Superior temporal gyrus (tissue), 1 donor: ENCODE data around the gene SALL4.
"Not testable (repeated sequence)": the region's sequence is repeated elsewhere in the genome, so short reads cannot be mapped to it uniquely, and the experiment has no call there.

Source experiments
- DNase-seq: peaks from one replicate; pipeline ENCODE4 v3.0.0-alpha.2; 2016; ENCODE audit errors: extremely low spot score

The SALL4 gene

DNA sequence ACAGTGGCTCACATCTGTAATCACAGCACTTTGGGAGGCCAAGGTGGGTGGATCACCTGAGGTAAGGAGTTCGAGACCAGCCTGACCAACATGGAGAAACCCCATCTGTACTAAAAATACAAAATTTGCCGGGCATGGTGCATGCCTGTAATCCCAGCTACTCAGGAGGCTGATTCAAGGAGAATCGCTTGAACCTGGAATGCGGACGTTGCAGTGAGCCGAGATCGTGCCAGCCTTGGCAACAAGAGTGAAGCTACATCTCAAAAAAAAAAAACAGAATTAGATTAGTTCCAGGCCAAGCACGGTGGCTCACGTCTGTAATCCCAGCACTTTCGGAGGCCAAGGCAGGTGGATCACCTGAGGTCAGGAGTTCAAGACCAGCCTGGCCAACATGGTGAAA is 36.9 kb downstream of the SALL4 start:
- not testable (repeated sequence) for DNase-seq

- DNase-seq, result no peak
Measured at GRCh38 chr20:51763965-51764602, 38.2 kb downstream of the SALL4 start.

DNA sequence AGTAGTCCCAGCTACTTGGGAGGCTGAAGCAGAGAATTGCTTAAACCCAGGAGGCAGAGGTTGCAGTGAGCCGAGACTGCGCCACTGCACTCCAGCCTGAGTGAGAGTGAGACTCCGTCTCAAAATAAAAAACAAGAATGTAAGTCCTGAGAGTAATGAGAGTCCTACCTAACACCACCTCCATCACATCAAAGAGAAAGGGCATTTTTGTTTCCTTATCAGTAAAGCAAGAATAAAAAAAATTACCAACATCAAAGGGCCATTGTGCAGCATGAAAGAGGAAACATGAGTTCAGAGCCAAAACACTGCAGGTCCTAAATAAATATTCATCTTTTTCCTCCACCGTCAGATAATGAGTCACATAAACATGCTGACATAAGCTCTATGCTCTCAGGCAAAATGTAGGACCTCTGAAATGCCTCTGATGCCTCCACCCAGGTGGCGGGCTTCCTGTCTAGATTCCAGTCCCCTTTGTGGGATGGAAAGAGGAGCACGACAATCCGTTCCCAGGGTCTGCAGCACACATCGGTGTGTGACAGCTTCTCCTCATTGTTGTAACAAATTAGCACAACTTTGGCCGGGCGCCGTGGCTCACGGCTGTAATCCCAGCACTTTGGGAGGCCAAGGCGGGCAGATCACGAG is 41.3 kb downstream of the SALL4 start:
- DNase-seq, result no peak

DNA sequence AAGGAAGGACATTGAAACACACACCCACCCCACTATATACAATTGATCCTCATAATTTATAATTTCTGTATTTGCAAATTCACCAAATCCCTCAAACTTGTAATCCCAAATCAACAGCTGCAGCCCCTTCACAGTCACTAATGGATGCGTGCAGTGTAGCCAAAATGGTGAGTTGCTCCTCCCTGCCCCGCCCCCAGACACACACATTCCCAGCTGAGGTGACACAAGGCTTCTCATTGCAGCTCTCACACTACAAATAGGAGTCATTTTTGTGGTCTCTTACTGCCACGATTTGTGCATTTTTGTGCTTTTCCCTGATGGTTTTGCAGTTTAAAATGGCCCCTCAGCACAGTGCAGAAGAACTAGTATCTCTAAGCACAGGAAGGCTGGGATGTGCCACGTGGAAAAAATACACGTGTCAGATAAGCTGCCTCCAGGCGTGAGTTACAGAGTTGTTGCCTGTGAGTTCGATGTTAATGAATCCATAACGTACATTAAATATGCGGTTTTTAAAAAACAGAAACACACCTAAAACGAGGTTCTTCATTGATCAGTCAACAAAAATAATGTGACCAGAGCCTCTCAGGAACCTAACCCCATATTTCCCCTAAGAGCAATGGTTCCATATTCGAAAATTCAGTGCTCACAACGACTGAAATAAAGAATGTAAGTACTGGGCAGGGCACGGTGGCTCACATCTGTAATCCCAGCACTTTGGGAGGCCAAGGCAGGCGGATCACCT is 42.4 kb downstream of the SALL4 start:
- DNase-seq, result no peak

DNA sequence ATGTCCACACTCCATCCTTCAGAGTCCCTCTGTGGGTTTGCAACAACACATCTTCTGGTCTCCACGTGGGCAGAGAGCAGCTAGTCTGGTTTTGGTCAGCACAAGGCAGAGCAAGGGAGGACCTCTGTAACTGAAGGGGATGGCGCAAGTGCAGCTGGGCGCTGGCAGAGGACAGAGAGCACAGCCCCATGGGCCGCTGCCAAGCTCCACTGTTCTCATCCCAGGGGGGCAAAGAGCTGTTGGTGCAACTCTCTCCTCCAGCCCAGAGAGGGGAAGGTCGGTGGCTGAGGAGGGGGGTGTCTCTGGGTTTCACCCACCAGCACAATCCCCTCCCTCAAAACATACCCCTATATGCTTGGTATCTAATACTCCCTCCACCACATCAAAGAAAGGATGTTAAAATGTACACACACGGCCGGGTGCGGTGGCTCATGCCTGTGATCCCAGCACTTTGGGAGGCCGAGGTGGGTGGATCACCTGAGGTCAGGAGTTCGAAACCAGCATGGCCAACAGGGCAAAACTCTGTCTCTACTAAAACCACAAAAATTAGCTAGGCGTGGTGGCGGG is 43.3 kb downstream of the SALL4 start:
- DNase-seq, result peak; percentile 84

DNA sequence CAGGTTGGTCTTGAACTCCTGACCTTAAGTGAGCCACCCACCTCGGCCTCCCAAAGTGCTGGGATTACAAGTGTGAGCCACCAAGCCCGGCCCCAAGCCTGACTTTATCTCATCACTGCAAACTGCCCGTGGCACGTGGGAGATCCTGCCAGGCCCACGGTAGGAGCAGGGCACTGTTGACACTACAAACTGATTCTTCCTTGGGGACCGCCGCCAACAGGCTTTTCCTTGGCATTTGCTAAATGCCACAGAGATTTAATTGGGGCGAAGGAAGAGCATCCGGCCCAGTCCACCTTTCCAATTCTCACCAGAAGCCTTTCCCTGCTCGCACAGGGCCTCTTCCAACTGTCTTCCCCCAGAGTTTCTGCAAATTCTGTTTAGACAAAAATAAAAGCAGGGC is 45.1 kb downstream of the SALL4 start:
- no peak for DNase-seq

- DNase-seq, result no peak
Measured at GRCh38 chr20:51756653-51757052, 45.7 kb downstream of the SALL4 start.

GRCh38 chr20:51753220-51753619 is 49.1 kb downstream of the SALL4 start:
- not testable (repeated sequence) for DNase-seq

DNA sequence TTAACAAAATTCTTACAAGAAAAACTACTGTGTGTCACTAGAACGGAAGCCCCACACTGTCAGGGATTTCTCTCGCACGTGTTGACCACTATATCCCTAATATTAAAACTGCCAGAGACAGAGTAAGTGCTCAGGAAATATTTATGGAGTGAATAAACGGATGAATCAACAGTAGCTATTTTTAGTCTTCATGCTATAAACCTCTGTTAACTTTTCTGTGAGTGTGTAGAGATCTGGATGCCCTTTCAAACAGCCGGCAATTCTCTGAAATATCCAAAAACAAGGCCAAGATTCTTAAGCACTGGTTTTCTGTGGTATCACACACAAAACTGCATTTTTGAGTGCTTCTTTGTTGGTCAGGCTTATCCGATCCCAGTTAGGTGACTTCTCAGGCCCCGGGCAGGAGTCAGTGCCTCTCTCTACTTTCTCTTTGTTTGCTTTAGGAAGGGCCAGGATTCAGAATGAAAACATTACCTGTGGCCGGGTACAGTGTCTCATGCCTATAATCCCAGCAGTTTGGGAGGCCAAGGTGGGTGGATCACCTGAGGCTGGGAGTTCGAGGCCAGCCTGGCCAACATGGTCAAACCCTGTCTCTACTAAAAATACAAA is 49.9 kb downstream of the SALL4 start:
- no peak for DNase-seq

- DNase-seq, result no peak
Measured at GRCh38 chr20:51750770-51751388, 51.4 kb downstream of the SALL4 start.

DNA sequence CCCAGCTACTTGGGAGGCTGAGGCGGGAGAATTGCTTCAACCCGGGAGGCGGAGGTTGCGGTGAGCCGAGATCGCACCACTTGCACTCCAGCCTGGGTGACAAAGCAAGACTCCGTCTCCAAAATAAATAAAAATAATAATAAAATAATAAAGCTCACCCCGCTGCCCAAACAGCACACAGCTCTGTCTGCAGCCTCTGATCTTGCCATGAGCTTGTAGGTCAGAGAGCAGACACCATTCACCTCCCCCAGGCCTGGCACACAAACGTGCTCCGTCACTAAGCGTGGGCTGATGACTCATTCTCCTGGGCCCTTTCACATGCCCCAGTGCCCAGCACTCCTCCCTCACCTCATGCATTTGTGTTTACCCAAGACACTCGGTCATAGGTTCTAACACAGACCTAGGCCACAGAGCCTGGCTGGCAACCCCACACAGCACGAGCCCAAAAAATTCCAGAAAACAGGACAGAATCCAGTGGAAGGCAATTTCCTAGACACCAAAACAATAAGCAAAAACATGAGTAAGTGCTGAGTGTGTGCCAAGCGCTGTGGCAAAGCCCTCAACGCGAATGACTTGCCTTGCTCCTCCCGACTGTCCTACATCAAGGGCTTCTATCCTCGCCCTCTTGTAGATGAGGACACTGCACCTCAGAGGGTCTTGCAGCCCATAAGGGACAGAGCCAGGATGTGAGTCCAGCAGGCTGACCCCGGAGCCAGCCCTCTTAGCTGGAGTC is 52.1 kb downstream of the SALL4 start:
- peak; percentile 71 for DNase-seq

GRCh38 chr20:51749674-51750036 is 52.7 kb downstream of the SALL4 start:
- DNase-seq, result no peak

DNA sequence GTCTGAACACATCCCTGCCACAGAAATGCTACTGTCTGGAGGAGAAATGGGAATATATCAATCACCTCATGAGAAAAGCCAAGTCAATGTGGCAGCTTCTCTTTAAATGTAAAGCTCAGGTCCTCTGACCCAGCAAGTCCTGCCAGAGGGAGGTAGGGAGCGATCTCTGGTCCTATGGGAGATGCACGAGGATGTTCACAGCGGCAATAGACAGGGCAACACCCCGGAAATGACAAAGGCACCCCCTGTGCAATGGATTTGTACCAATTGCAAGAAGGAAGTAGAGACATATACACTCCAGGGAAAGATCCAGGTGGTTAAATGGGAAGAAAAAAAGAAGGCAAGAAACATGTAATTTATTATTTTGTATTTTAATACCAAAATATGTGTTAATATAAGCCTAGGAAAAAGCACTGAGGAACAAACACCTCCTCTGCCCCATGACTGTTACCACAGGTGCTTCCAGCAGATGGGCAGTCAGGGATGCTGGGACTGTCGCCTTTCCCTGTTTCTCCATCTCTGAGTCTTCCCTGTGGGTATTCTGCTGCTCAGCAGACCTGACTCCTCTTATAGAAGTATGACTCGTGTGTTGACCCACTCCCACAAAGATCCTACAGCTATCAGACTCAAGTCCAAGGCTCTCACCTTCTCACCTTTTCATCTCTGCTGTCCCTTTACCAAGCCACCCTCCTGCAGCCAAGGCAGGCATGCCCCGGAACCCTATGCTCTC is 55.0 kb downstream of the SALL4 start:
- no peak for DNase-seq

DNA sequence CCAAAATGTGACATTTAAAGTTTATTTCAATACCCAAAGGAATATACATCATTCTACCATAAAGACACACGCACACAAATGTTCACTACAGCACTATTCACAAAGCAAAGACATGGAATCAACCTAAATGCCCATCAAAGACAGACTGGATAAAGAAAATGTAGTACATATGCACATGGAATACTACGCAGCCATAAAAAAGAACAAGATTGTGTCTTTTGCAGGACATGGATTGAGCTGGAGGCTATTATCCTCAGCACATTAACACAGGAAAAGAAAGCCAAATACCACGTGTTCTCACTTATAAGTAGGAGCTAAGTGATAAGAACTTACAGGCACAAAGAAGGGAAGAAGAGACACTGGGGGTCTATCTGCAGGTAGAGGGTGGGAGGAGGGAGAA is 56.5 kb downstream of the SALL4 start:
- DNase-seq, result no peak

- DNase-seq, result no peak
Measured at GRCh38 chr20:51740838-51741237, 61.5 kb downstream of the SALL4 start.

DNA sequence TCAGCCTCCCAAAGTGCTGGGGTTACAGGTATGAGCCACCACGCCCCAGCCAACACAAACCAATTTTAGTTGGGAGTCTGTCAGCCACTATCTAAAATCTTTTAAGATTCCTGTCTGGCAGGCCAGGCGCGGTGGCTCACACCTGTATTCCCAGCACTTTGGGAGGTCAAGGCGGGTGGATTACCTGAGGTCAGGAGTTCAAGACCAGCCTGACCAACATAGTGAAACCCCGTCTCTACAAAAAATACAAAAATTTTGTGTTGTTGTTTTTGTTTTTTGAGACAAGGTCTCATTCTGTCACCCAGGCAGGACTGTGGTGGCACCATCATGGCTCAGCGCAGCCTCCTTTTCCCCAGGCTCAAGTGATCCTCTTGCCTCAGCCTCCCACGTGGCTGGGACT is 62.0 kb downstream of the SALL4 start:
- DNase-seq, result not testable (repeated sequence)

- DNase-seq, result no peak
Measured at GRCh38 chr20:51739722-51740249, 62.5 kb downstream of the SALL4 start.

DNA sequence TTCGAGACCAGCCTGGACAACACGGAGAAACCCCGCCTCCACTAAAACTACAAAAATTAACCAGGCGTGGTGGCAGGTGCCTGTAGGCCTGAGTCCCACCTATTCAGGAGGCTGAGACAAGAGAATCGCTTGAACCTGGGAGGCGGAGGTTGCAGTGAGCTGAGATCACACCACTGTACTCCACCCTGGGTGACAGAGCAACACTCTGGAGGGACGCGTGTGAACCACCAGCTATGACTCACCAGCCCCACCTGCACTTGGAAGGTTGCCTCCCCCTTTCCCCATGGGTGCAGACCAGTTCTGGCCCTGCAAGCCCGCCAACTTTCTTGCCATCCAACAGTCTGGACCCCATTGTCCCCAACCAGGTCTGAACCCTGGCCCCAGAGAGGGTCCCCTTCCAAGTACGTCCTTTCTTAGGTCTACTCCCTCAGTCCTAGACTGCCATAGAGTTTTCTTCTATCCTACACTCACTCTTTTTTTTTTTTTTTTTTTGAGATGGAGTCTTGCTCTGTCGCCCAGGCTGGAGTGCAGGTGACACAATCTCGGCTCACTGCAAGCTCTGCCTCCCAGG is 63.4 kb downstream of the SALL4 start:
- no peak for DNase-seq

DNA sequence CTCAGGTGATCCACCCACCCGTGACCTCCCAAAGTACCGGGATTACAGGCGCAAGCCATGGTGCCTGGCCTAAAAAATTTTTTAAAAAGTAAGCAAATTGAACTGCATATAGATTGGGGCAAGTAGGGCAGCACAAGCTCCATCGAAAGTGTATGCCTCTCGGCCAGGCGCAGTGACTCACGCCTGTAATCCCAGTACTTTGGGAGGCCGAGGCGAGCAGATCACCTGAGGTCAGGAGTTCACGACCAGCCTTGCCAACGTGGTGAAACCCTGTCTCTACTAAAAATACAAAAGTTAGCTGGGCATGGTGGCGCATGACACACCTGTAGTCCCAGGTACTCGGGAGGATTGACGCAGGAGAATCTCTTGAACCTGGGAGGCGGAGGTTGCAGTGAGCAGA is 64.1 kb downstream of the SALL4 start:
- not testable (repeated sequence) for DNase-seq

DNA sequence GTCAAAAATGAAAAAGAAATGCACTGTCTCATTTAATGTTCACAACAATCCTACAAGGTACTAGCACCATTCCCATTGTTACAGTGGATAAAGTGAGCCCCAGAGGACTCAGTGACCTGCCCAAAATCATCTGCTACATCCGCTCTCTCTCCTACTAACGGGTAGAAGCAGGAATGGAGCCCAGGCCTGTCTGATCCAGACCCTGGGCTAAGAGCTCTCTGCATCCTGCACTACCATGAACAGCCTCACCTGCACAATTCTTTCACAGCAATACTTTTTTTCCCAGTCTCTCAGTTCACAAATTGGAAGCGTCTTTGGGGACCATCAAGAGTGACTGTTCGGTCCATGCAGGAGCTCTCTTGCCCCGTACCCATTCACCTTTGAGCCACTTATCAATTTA is 65.4 kb downstream of the SALL4 start:
- no peak for DNase-seq
